HUES48 (cell line): ENCODE data around the gene MAEA.

Experiments used
- H3K27ac ChIP-seq: one replicate; pipeline ENCODE4 v1.7.0; 2013; ENCODE audit warnings: low read depth, low read length, inconsistent platforms
- H3K27me3 ChIP-seq: 2 replicates; pipeline ENCODE4 v1.6.1; 2013; ENCODE audit warnings: mild to moderate bottlenecking, low read length; ENCODE audit not compliant: control insufficient read depth, insufficient read depth
- H3K36me3 ChIP-seq: 2 replicates; pipeline ENCODE4 v1.6.1; 2013; ENCODE audit warnings: low read length; ENCODE audit not compliant: control insufficient read depth, insufficient read depth
- H3K4me1 ChIP-seq: 2 replicates; pipeline ENCODE4 v1.6.1; 2013; ENCODE audit warnings: mild to moderate bottlenecking, low read length; ENCODE audit not compliant: control insufficient read depth, insufficient read depth
- H3K4me3 ChIP-seq: 2 replicates; pipeline ENCODE4 v1.5.1; 2013; ENCODE audit warnings: mild to moderate bottlenecking, low read depth, low read length
- H3K9ac ChIP-seq: 2 replicates; pipeline ENCODE4 v1.6.1; 2013; ENCODE audit warnings: mild to moderate bottlenecking, low read depth, low read length, moderate library complexity
- H3K9me3 ChIP-seq: 2 replicates; pipeline ENCODE4 v1.6.1; 2013; ENCODE audit warnings: low read length; ENCODE audit not compliant: control insufficient read depth, insufficient read depth

The MAEA gene

GRCh38 chr4:1289207-1290164 is at the start of gene MAEA:
Gene MAEA, plus strand, starts transcription at chr4:1289891. Its CDS starts 23 bp downstream, at chr4:1289914.
- H3K4me1 ChIP-seq: 0 out of 2 replicates have a peak, but pooled peaks cover 5% of the 10 kb centered on the region
- peak within 1 kb of the TSS; percentile 82 for H3K4me3 ChIP-seq
- H3K27me3 ChIP-seq: no peaks in the 10 kb centered on the region
- peak within 1 kb of the TSS; percentile 96 for H3K9ac ChIP-seq
- H3K27ac ChIP-seq: peak within 1 kb of the TSS; percentile 79
- H3K9me3 ChIP-seq: peaks cover 4% of the 10 kb centered on the region; the same call in 1 of the 2 replicates
- H3K36me3 ChIP-seq: 0 out of 2 replicates have a peak, but pooled peaks cover 2% of the 10 kb centered on the region

- H3K9me3 ChIP-seq: no peaks in the 10 kb centered on the region
- no peak overlapping the region for H3K4me3 ChIP-seq
- H3K27ac ChIP-seq: no peak overlapping the region
- H3K4me1 ChIP-seq: no peaks in the 10 kb centered on the region
- peaks cover 50% of the 10 kb centered on the region for H3K36me3 ChIP-seq
- H3K27me3 ChIP-seq: no peaks in the 10 kb centered on the region
- H3K9ac ChIP-seq: no peak overlapping the region
Observed at GRCh38 chr4:1239950-1240307, 49.8 kb upstream of the MAEA start.

DNA sequence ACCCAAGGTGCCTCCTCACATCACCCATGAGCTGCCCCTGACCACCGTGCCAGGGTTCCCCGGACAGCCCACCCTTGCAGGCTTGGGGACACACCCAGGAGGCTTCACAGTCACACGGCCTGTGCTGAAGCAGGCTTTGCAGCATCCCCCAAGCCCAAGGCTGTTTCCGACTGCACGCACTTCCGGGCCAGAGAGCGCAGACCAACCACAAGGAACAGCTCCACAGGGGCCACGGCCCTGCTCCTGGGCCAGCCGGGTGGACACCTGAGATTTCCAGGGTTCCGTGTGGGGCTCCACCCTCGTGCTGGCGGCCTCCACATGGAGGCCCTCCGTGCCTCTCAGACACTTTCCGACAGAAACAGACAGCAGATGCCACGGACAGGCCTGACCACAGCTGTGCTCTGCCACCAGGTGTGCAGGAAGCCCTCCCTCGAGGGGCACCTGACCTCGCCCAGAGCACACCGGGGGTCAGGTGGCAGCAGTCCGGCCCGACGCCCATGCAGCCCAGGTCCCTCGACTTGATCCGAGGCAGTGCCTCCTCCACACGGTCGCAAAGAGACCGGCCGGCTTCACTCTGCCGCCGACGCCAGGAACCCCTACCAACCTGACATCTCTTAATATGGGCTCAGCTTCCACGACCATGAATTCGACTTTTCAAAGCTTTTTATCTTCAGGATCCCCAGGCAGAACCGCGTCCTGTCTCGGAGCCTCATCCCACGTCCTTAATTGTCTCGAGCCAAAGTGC is 48.8 kb upstream of the MAEA start:
- Histone ChIP-seq H3K36me3 (peaks cover 40% of the 10 kb centered on the region), H3K9ac (no peak overlapping the region), H3K9me3 (no peaks in the 10 kb centered on the region), H3K27ac (no peak overlapping the region), H3K27me3 (no peaks in the 10 kb centered on the region), H3K4me3 (no peak overlapping the region), H3K4me1 (no peaks in the 10 kb centered on the region)

DNA sequence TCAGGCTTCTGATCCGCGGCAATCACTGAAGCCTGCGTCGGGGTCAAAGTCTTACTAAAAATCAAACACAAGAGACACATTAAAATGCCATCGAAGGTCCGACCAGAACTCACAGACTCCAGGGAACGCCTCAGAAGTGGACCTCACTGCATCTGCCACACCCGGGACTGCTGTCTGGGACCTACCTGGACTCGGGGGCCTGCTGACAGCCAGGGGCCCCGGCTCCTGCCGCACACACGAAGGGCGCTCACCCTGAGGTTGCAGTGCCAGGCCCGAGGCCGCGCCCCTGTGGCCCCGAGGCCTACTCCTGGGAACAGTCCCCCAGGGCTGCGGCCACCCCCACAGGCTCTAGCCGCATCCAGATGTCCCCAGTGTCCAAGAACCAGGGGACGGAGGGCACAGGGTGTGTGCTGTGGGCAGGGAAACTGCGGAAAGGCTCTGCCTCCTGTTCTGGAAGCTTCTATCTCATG is 48.2 kb upstream of the MAEA start:
- Histone ChIP-seq H3K9me3 (no peaks in the 10 kb centered on the region), H3K4me3 (no peak overlapping the region), H3K36me3 (peaks cover 34% of the 10 kb centered on the region), H3K4me1 (no peaks in the 10 kb centered on the region), H3K27me3 (no peaks in the 10 kb centered on the region), H3K27ac (no peak overlapping the region), H3K9ac (no peak overlapping the region)

DNA sequence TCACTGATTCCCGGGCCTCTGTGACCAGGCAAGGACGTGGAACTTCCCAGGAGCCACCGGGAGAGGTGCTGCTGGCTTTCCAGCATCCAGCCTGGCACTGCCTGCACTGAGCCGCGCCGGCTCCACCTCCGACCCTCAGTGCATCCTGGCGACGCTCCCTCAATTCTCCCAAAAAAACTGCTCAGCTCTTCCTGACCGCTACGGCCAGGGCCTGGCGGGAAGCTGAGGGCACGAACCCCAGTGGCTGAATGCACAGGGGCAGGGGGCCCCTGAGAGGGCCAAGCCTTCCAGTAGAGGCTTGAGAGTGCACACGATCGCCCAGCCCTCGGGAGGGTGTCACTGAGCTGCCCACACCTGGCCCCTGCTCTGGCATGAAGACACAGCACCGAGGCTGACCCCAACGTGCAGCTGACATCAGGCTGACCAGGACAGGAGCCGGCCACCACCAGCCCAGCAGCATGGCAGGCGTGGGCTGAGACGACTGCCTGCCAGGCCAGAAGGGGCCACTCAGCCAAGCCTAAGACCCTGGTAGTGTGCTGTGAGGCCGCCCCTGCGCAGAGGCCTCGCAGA is 47.7 kb upstream of the MAEA start:
- no peaks in the 10 kb centered on the region for H3K27me3 ChIP-seq
- no peak overlapping the region for H3K27ac ChIP-seq
- no peaks in the 10 kb centered on the region for H3K9me3 ChIP-seq
- no peak overlapping the region for H3K4me3 ChIP-seq
- peaks cover 30% of the 10 kb centered on the region for H3K36me3 ChIP-seq
- H3K9ac ChIP-seq: no peak overlapping the region
- H3K4me1 ChIP-seq: 0 out of 2 replicates have a peak, but pooled peaks cover 2% of the 10 kb centered on the region

GRCh38 chr4:1242506-1243450 is 46.9 kb upstream of the MAEA start:
- H3K27ac ChIP-seq: no peak overlapping the region
- no peak overlapping the region for H3K9ac ChIP-seq
- 0 out of 2 replicates have a peak, but pooled peaks cover 5% of the 10 kb centered on the region for H3K4me1 ChIP-seq
- H3K4me3 ChIP-seq: no peak overlapping the region
- H3K36me3 ChIP-seq: peaks cover 23% of the 10 kb centered on the region
- no peaks in the 10 kb centered on the region for H3K27me3 ChIP-seq
- H3K9me3 ChIP-seq: no peaks in the 10 kb centered on the region

GRCh38 chr4:1243451-1244080 is 46.1 kb upstream of the MAEA start:
- Histone ChIP-seq H3K9me3 (no peaks in the 10 kb centered on the region), H3K36me3 (peaks cover 18% of the 10 kb centered on the region), H3K27me3 (no peaks in the 10 kb centered on the region), H3K4me1 (0 out of 2 replicates have a peak, but pooled peaks cover 5% of the 10 kb centered on the region), H3K4me3 (no peak overlapping the region), H3K9ac (no peak overlapping the region), H3K27ac (no peak overlapping the region)

DNA sequence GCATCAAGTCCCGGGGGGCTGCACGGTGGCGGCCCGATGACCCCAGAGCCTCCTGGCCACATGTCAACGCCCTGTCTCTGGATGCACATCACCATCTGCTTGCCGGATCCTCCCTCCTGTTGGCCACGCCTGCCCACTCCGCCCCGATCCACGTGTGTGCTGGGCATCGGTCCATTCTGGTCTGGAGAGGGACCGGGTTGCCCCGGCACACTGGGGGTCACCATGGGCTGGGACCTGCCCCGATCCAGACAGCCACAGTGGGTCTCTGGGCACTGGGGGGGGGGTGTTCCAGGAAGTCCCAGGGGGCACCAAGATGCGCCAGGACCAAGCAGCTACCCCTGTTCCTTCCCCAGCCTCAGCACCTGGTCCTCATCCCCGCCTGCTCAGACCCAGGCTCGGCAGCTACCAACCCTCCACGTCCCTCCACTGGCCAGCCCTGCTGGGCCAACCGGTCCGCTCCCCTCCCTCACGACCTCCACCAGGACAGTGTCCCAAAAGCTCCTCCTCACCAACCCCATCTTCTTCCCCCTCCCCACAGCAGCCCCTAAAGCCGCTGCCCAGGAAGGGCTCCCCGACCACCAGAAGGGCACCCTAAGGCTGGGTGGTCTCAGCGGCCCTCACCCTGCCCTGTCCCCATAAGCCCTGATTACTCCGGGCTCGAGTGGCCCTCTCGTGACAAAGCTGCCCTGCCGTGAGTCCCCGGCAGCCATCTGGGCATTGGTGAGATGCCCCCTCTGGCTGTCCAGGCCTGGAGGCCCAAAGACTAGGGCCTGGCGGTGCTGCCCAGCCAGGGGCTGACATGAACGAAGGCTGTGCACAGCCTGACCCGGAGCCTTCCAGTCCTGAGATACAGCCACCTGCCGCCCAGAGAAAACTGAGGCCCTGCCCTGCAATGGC is 45.4 kb upstream of the MAEA start:
- 0 out of 2 replicates have a peak, but pooled peaks cover 5% of the 10 kb centered on the region for H3K4me1 ChIP-seq
- H3K4me3 ChIP-seq: no peak overlapping the region
- no peak overlapping the region for H3K27ac ChIP-seq
- no peaks in the 10 kb centered on the region for H3K9me3 ChIP-seq
- H3K36me3 ChIP-seq: peaks cover 18% of the 10 kb centered on the region
- H3K9ac ChIP-seq: no peak overlapping the region
- H3K27me3 ChIP-seq: no peaks in the 10 kb centered on the region

DNA sequence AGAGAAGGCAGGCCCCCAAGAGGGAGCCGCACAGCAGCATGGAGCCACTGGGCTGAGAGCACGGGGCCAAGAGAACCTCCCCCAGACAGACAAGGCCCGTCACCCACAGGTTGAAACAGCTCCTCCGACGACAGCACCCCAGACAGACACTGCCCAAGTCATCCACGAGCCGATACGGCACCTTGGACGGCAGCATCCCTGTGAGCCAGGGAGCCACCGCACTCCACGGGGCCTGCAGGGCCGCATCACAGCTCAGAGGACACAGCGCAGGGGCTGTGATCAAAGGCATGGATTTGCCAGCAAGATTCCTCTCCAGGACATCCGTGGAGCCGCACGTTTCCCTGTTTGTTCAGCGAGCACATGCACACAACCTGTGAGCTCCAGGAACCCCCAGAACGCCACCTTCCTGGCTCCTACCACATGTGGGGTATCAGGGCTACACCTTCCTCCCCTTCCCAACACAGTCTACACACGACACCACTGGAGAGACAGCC is 44.7 kb upstream of the MAEA start:
- Histone ChIP-seq H3K9ac (no peak overlapping the region), H3K4me3 (no peak overlapping the region), H3K4me1 (0 out of 2 replicates have a peak, but pooled peaks cover 5% of the 10 kb centered on the region), H3K27ac (no peak overlapping the region), H3K9me3 (peaks cover 4% of the 10 kb centered on the region; the same call in 1 of the 2 replicates), H3K27me3 (peaks cover 3% of the 10 kb centered on the region), H3K36me3 (peaks cover 12% of the 10 kb centered on the region)
